Stimulated activated CD8-positive, alpha-beta memory T cell treated with anti-CD3 and anti-CD28 coated beads, Interleukin-12 subunit alpha, Interleukin-12 subunit beta, amount 100 ng/mL, for 4 hours (primary cell): ENCODE results near the gene GABBR2.
"Not testable (repeated sequence)": the region's sequence is repeated elsewhere in the genome, so short reads cannot be mapped to it uniquely, and the experiment has no call there.

Source experiments
- DNase-seq: peaks from one replicate; pipeline ENCODE4 v3.0.0-alpha.2; 2020; ENCODE audit warnings: low read depth

GABBR2 gene

GRCh38 chr9:98593354-98594253, 115.1 kb downstream of the GABBR2 start:
- DNase-seq = no peak

- DNase-seq = no peak
Measured at GRCh38 chr9:98591696-98592095, 117.0 kb downstream of the GABBR2 start.

GRCh38 chr9:98590101-98590500, 118.6 kb downstream of the GABBR2 start:
- DNase-seq = no peak

GRCh38 chr9:98589102-98589501, 119.6 kb downstream of the GABBR2 start:
- no peak for DNase-seq

GRCh38 chr9:98584853-98585438, 123.8 kb downstream of the GABBR2 start:
- DNase-seq = not testable (repeated sequence)

GRCh38 chr9:98584059-98584458, 124.7 kb downstream of the GABBR2 start:
- DNase-seq = no peak

- DNase-seq = no peak
Measured at GRCh38 chr9:98583417-98583816, 125.3 kb downstream of the GABBR2 start.

GRCh38 chr9:98580956-98581355, 127.8 kb downstream of the GABBR2 start:
- no peak for DNase-seq

- no peak for DNase-seq
Measured at GRCh38 chr9:98579700-98580099, 129.0 kb downstream of the GABBR2 start.

GRCh38 chr9:98577446-98577845, 131.3 kb downstream of the GABBR2 start:
- DNase-seq = no peak

- DNase-seq = no peak
Measured at GRCh38 chr9:98576859-98577258, 131.9 kb downstream of the GABBR2 start.

- DNase-seq = no peak
Measured at GRCh38 chr9:98576354-98576753, 132.4 kb downstream of the GABBR2 start.

GRCh38 chr9:98575379-98576346, 133.1 kb downstream of the GABBR2 start:
- DNase-seq = no peak

GRCh38 chr9:98573749-98574278, 134.9 kb downstream of the GABBR2 start:
- no peak for DNase-seq

GRCh38 chr9:98572796-98573195, 135.9 kb downstream of the GABBR2 start:
- no peak for DNase-seq

- no peak for DNase-seq
Measured at GRCh38 chr9:98572054-98572627, 136.6 kb downstream of the GABBR2 start.

- no peak for DNase-seq
Measured at GRCh38 chr9:98571643-98572042, 137.1 kb downstream of the GABBR2 start.

- no peak for DNase-seq
Measured at GRCh38 chr9:98570663-98571440, 137.9 kb downstream of the GABBR2 start.

- DNase-seq = no peak
Measured at GRCh38 chr9:98570055-98570454, 138.7 kb downstream of the GABBR2 start.

GRCh38 chr9:98569491-98569890, 139.2 kb downstream of the GABBR2 start:
- no peak for DNase-seq

- no peak for DNase-seq
Measured at GRCh38 chr9:98568909-98569469, 139.7 kb downstream of the GABBR2 start.
